Trophoblast cell (in vitro differentiated cells and primary cell): ENCODE results near the gene PAEP.
"Not testable (repeated sequence)": the region's sequence is repeated elsewhere in the genome, so short reads cannot be mapped to it uniquely, and the experiment has no call there.

Experiments used
- DNase-seq, 2 donors: peaks; one replicate each; pipeline ENCODE4 v3.0.0-alpha.2; 2016
- H2AFZ ChIP-seq: 2 replicates; pipeline ENCODE4 v1.6.1; 2013; ENCODE audit warnings: low read length, moderate library complexity, mild to moderate bottlenecking; ENCODE audit not compliant: insufficient read depth, poor library complexity
- H2AK5ac ChIP-seq: 2 replicates; pipeline ENCODE4 v1.6.1; 2013; ENCODE audit warnings: mild to moderate bottlenecking, low read length
- H2BK120ac ChIP-seq: 2 replicates; pipeline ENCODE4 v1.6.1; 2013; ENCODE audit warnings: low read length, mild to moderate bottlenecking, moderate library complexity; ENCODE audit not compliant: insufficient read depth, poor library complexity
- H2BK12ac ChIP-seq: 2 replicates; pipeline ENCODE4 v1.6.1; 2013; ENCODE audit warnings: mild to moderate bottlenecking, low read length, moderate library complexity
- H2BK5ac ChIP-seq: 2 replicates; pipeline ENCODE4 v1.6.1; 2013; ENCODE audit warnings: low read length, low read depth, moderate library complexity, mild to moderate bottlenecking; ENCODE audit not compliant: poor library complexity
- H3K14ac ChIP-seq: 2 replicates; pipeline ENCODE4 v1.6.1; 2013; ENCODE audit warnings: mild to moderate bottlenecking, low read length
- H3K18ac ChIP-seq: 2 replicates; pipeline ENCODE4 v1.6.1; 2013; ENCODE audit warnings: mild to moderate bottlenecking, low read length
- H3K23ac ChIP-seq: 2 replicates; pipeline ENCODE4 v1.6.1; 2013; ENCODE audit warnings: low read length
- H3K27ac ChIP-seq: 2 replicates; pipeline ENCODE4 v1.5.1; 2013; ENCODE audit warnings: low read depth, mild to moderate bottlenecking, inconsistent platforms, low read length, moderate library complexity
- H3K27me3 ChIP-seq: 2 replicates; pipeline ENCODE4 v1.6.1; 2013; ENCODE audit warnings: inconsistent platforms, mild to moderate bottlenecking, low read length, moderate library complexity; ENCODE audit not compliant: insufficient read depth
- H3K36me3 ChIP-seq, 2 experiments: 1 replicate in 1 of 2; 2 replicates in 1 of 2; pipeline ENCODE4 v1.6.1; 2013; ENCODE audit warnings: low read length in 2 of 2, mild to moderate bottlenecking in 2 of 2, moderate library complexity in 1 of 2; ENCODE audit not compliant: insufficient read depth in 2 of 2, control insufficient read depth in 1 of 2
- H3K4ac ChIP-seq: 2 replicates; pipeline ENCODE4 v1.6.1; 2013; ENCODE audit warnings: low read depth, mild to moderate bottlenecking, low read length, moderate library complexity
- H3K4me1 ChIP-seq, 2 experiments: 1 replicate in 1 of 2; 2 replicates in 1 of 2; pipeline ENCODE4 v1.6.1; 2013; ENCODE audit warnings: low read length in 2 of 2, mild to moderate bottlenecking in 2 of 2, moderate library complexity in 1 of 2; ENCODE audit not compliant: insufficient read depth in 2 of 2, control insufficient read depth in 1 of 2
- H3K4me2 ChIP-seq: 2 replicates; pipeline ENCODE4 v1.6.1; 2013; ENCODE audit warnings: inconsistent platforms, mild to moderate bottlenecking, low read length, moderate library complexity
- H3K4me3 ChIP-seq: 2 replicates; pipeline ENCODE4 v1.5.1; 2013; ENCODE audit warnings: mild to moderate bottlenecking, low read depth, low read length, inconsistent platforms
- H3K79me1 ChIP-seq: one replicate; pipeline ENCODE4 v1.6.1; 2013; ENCODE audit warnings: low read length
- H3K79me2 ChIP-seq: 2 replicates; pipeline ENCODE4 v1.6.1; 2013; ENCODE audit warnings: low read length, mild to moderate bottlenecking; ENCODE audit not compliant: control insufficient read depth, insufficient read depth, poor library complexity
- H3K9ac ChIP-seq: 2 replicates; pipeline ENCODE4 v1.6.1; 2013; ENCODE audit warnings: mild to moderate bottlenecking, low read length
- H3K9me3 ChIP-seq: 2 replicates; pipeline ENCODE4 v1.6.1; 2013; ENCODE audit warnings: low read depth, mild to moderate bottlenecking, control low read depth, inconsistent platforms, low read length; ENCODE audit not compliant: insufficient read depth
- H4K12ac ChIP-seq: 2 replicates; pipeline ENCODE4 v1.6.1; 2013; ENCODE audit warnings: low read depth, mild to moderate bottlenecking, low read length, moderate library complexity
- H4K8ac ChIP-seq: 2 replicates; pipeline ENCODE4 v1.6.1; 2013; ENCODE audit warnings: low read depth, mild to moderate bottlenecking, low read length, moderate library complexity
- H4K91ac ChIP-seq: one replicate; pipeline ENCODE4 v1.6.1; 2013; ENCODE audit warnings: low read depth, mild to moderate bottlenecking, low read length, moderate library complexity
- WGBS: extraction: QIAGEN DNeasy Blood & Tissue Kit; methylation state at CpG from one replicate; pipeline ENCODE4 v1.1.7; 2013; ENCODE audit warnings: missing lambda C conversion rate; ENCODE audit not compliant: insufficient read length, insufficient coverage; ENCODE audit errors: extremely low coverage; 5-methylcytosine and 5-hydroxymethylcytosine counted together

The PAEP gene

GRCh38 chr9:135534192-135534711, 27.3 kb upstream of the PAEP start:
- no CpG with 5 or more reads among the region's 10 CpGs for WGBS

DNA sequence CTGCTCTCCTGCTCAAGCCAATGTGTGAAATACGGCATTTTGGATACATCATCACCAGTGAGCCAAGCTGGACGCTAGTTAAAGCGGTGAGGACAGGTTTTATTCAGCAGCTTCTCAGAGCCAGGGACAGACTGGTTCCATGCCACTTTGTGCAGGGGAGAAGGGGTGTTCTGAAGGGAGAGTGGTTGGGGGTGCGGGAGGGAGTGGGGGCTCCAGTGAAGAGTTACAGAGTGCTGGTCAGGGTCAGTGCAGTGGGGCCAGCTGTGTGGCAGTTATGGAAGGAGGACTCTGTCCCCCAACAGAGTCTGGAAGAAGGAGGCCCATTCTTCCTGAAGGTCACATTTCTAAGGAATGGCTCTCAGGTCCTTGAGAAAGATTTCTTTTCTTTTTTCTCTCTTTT, 26.7 kb upstream of the PAEP start:
- not testable (repeated sequence) for DNase-seq, H2BK120ac ChIP-seq, H3K36me3 ChIP-seq, H2BK5ac ChIP-seq, H3K79me2 ChIP-seq, H3K4ac ChIP-seq, H3K27me3 ChIP-seq, H3K4me3 ChIP-seq, H2AFZ ChIP-seq, H3K23ac ChIP-seq, H3K4me2 ChIP-seq, H2AK5ac ChIP-seq, H3K18ac ChIP-seq, H3K27ac ChIP-seq, H3K79me1 ChIP-seq, H3K9ac ChIP-seq, H4K12ac ChIP-seq, H4K8ac ChIP-seq, H3K9me3 ChIP-seq, H3K14ac ChIP-seq
- no CpG with 5 or more reads among the region's 4 CpGs for WGBS
- H3K4me1 ChIP-seq: peaks cover 0 to 15% of the 10 kb centered on the region in 2 experiments
- peak overlapping the region; percentile 1 for H2BK12ac ChIP-seq
- peak overlapping the region; percentile 29 for H4K91ac ChIP-seq

More at GRCh38 chr9:135534192-135534711, 27.3 kb upstream of the PAEP start:
- not testable (repeated sequence) for H2BK5ac ChIP-seq, H3K4ac ChIP-seq, H3K9ac ChIP-seq, H4K12ac ChIP-seq, H4K8ac ChIP-seq, H3K4me3 ChIP-seq, H2BK12ac ChIP-seq, H3K18ac ChIP-seq, DNase-seq, H3K14ac ChIP-seq, H2AK5ac ChIP-seq, H3K27ac ChIP-seq, H3K23ac ChIP-seq, H3K27me3 ChIP-seq, H3K79me1 ChIP-seq, H2AFZ ChIP-seq, H2BK120ac ChIP-seq, H3K4me2 ChIP-seq, H3K79me2 ChIP-seq, H3K36me3 ChIP-seq, H3K9me3 ChIP-seq
- Histone ChIP-seq H4K91ac (peak overlapping the region; percentile 29), H3K4me1 (peaks cover 0 to 12% of the 10 kb centered on the region in 2 experiments)

- not testable (repeated sequence) for H3K27me3 ChIP-seq, DNase-seq, H2BK120ac ChIP-seq, H3K4me2 ChIP-seq, H3K4ac ChIP-seq, H4K12ac ChIP-seq, H2BK5ac ChIP-seq, H3K9me3 ChIP-seq, H3K23ac ChIP-seq, H2AK5ac ChIP-seq, H3K79me2 ChIP-seq, H3K18ac ChIP-seq, H4K91ac ChIP-seq, H2BK12ac ChIP-seq, H3K27ac ChIP-seq, H3K9ac ChIP-seq, H4K8ac ChIP-seq, H3K79me1 ChIP-seq, H3K14ac ChIP-seq, H3K4me3 ChIP-seq, H2AFZ ChIP-seq, H3K36me3 ChIP-seq
- peaks cover 0 to 15% of the 10 kb centered on the region in 2 experiments for H3K4me1 ChIP-seq
- WGBS: no CpG with 5 or more reads among the region's 13 CpGs
These were observed 25.9 kb upstream of the PAEP start for GRCh38 chr9:135535631-135536030.

DNA sequence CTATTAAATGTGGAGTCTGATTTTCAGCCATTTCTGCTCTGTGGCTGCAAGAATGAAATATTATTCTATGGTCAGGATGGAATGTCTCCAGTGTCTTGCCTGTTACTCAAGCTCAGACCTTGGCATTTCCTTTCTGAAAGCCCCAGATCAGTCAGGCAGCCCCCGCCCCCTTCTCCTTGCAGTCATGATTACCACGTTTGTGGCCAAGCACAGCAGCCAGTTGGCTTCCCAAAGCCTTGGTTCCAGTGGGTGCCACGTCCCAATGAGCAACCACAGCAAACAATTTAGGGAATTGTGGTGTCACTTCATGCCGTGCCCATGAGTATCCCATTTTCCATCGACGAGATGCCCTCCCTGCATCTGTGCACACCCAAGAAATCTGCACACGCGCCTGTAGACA, 25.3 kb upstream of the PAEP start:
- Histone ChIP-seq H3K79me2 (no peaks in the 10 kb centered on the region), H3K14ac (no peak overlapping the region), H3K27ac (no peak overlapping the region), H3K4ac (no peak overlapping the region), H4K12ac (no peak overlapping the region), H3K18ac (no peak overlapping the region), H3K9ac (no peak overlapping the region), H2BK12ac (no peak overlapping the region), H3K23ac (no peak overlapping the region), H3K4me2 (no peak overlapping the region), H2BK5ac (no peak overlapping the region), H4K91ac (no peak overlapping the region), H2BK120ac (no peak overlapping the region), H2AK5ac (no peak overlapping the region), H3K9me3 (no peaks in the 10 kb centered on the region), H3K36me3 (no peaks in the 10 kb centered on the region), H3K79me1 (peaks cover 2% of the 10 kb centered on the region), H2AFZ (no peak overlapping the region), H3K4me3 (no peak overlapping the region), H3K4me1 (peaks cover 0 to 15% of the 10 kb centered on the region in 2 experiments), H3K27me3 (no peaks in the 10 kb centered on the region), H4K8ac (no peak overlapping the region)
- no peak for DNase-seq
- WGBS: no CpG with 5 or more reads among the region's 8 CpGs
